ENCODE data around the gene BFAR. TPM values are rescaled to one million over a fixed set of nuclear protein-coding genes. Genes with fewer than 3 reads are reported as not detected.

Gene BFAR
- total and polyA plus RNA-seq, 9 of the 15 experiments (the other 6 are each of a cell fraction or from before 2014, with no cell fraction given), result 45.0 to 82.6 (median 60.4) TPM

- in situ Hi-C loops (cut with MboI) (no loop called here), intact Hi-C loops (cut with micrococcal nuclease) (no loop called here)
- no peak for TF ChIP-seq SUPT5H (IDR thresholded peaks at IDR 0.05)
- no peak for TF ChIP-seq ATF6 (CRISPR knock-in tag; IDR thresholded peaks at IDR 0.05)
- no peak for TF ChIP-seq CREBBP (IDR thresholded peaks at IDR 0.05; ENCODE audit: low read depth, low read length)
- TF ChIP-seq ESRRA (IDR thresholded peaks at IDR 0.05; ENCODE audit: borderline replicate concordance, low read depth), result no peak
- TF ChIP-seq ZNF778 (CRISPR knock-in tag; IDR thresholded peaks at IDR 0.05), result no peak
- no peak for TF ChIP-seq SMC3 (conservative IDR thresholded peaks at IDR 0.05; ENCODE audit: insufficient read depth, low read depth, low read length)
- TF ChIP-seq ETS1 (conservative IDR thresholded peaks at IDR 0.05; ENCODE audit: control insufficient read depth, low read depth, low read length), result no peak
- no peak for TF ChIP-seq MIER1 (IDR thresholded peaks at IDR 0.05; ENCODE audit: low read depth)
- no peak for TF ChIP-seq CTCF (IDR thresholded peaks at IDR 0.05 in 2 of 3, conservative IDR thresholded peaks at IDR 0.05 in 1 of 3; ENCODE audit: insufficient read depth in 2 of 3, low read depth in 1 of 3, low read length in 3 of 3)
- TF ChIP-seq SIRT6 (IDR thresholded peaks at IDR 0.05; ENCODE audit: low read depth, low read length), result no peak
- no peak for TF ChIP-seq SIX5 (IDR thresholded peaks at IDR 0.05; ENCODE audit: borderline replicate concordance in 1 of 2, insufficient read depth in 1 of 2, low read depth in 1 of 2, low read length in 2 of 2)
- TF ChIP-seq ZNF77 (CRISPR knock-in tag; IDR thresholded peaks at IDR 0.05), result no peak
- Histone ChIP-seq H3K27ac (ENCODE audit: extremely low read depth, low read depth, low read length) (no peak overlapping the region), H3K4me2 (ENCODE audit: insufficient read depth, low read length) (no peak overlapping the region), H3K4me3 (no peak overlapping the region), H2AFZ (ENCODE audit: low read depth, low read length) (no peak overlapping the region), H3K9me1 (ENCODE audit: control insufficient read depth, insufficient read depth, low read length) (no peaks in the 10 kb centered on the region), H4K20me1 (replicated peaks; ENCODE audit: control insufficient read depth, insufficient read depth, low read length) (no peaks in the 10 kb centered on the region; the same call in 1 of the 2 replicates), H3K36me3 (ENCODE audit: control insufficient read depth, insufficient read depth, low read length) (peaks cover 73% of the 10 kb centered on the region), H3K79me2 (ENCODE audit: control insufficient read depth, insufficient read depth, low read length) (no peaks in the 10 kb centered on the region), H3K9ac (ENCODE audit: insufficient read depth in 1 of 2, low read depth in 2 of 2, low read length in 2 of 2) (no peak overlapping the region), H3K27me3 (ENCODE audit: control insufficient read depth in 2 of 2, insufficient read depth in 2 of 2, low read length in 2 of 2) (no peaks in the 10 kb centered on the region), H3K4me1 (replicated peaks in 1 of 2; ENCODE audit: control insufficient read depth in 2 of 2, insufficient read depth in 2 of 2, low read length in 2 of 2) (no peaks in the 10 kb centered on the region), H3K9me3 (replicated peaks; ENCODE audit: control insufficient read depth, insufficient read depth, low read depth, low read length) (no peaks in the 10 kb centered on the region)
- no TSS peak for BruUV-seq (replicated peaks)
- CTCF ChIA-PET (ENCODE audit: low intra/inter-chr PET ratio), result no interaction called here
- WGBS (ENCODE audit: insufficient coverage, low coverage, missing lambda C conversion rate), result 97% methylated on average over 6 of the region's 6 CpGs
- DNase-seq (ENCODE audit: extremely low read depth in 1 of 4, low spot score in 3 of 4) (no peak), FAIRE-seq (no peak), ATAC-seq (no peak)
- POLR2A ChIA-PET, result no interaction called here
Measured at GRCh38 chr16:14609716-14610115, 23.0 kb upstream of the BFAR start.

Data from K562 (cell line).